GM23338 (cell line): ENCODE data around the gene NUDT15.

Experiments used
- CREB1 ChIP-seq: fragments of 250-450 bp; sonication (Bioruptor Pico); IDR thresholded peaks from 2 replicates; pipeline ENCODE4 v1.5.0; 2020; ENCODE audit warnings: low read depth, mild to moderate bottlenecking, moderate library complexity
- EZH2 ChIP-seq: fragments of 200-600 bp; sonication (generic); IDR thresholded peaks from one replicate; pipeline ENCODE4 v1.8.0; 2017; ENCODE audit warnings: antibody characterized with exemption, mild to moderate bottlenecking, low read depth; ENCODE audit not compliant: unreplicated experiment
- EZH2phosphoT487 ChIP-seq: fragments of 200-600 bp; sonication (generic); IDR thresholded peaks from one replicate; pipeline ENCODE4 v1.8.1; 2018; ENCODE audit warnings: antibody characterized with exemption; ENCODE audit not compliant: unreplicated experiment
- JUNB ChIP-seq: IDR thresholded peaks from one replicate; pipeline ENCODE4 v1.6.1; 2016; ENCODE audit warnings: antibody characterized with exemption; ENCODE audit not compliant: unreplicated experiment
- POLR2AphosphoS5 ChIP-seq: IDR thresholded peaks from 2 replicates; pipeline ENCODE4 v1.6.1; 2016; ENCODE audit warnings: antibody characterized with exemption, low read depth
- STAT1 ChIP-seq: IDR thresholded peaks from one replicate; pipeline ENCODE4 v1.6.1; 2016; ENCODE audit warnings: antibody characterized with exemption; ENCODE audit not compliant: unreplicated experiment
- ZNF114 ChIP-seq: fragments of 250-450 bp; sonication (Bioruptor Pico); IDR thresholded peaks from 2 replicates; pipeline ENCODE4 v1.5.0; 2020; ENCODE audit warnings: mild to moderate bottlenecking, moderate library complexity
- ZNF331 ChIP-seq: fragments of 250-450 bp; sonication (Bioruptor Pico); IDR thresholded peaks from 2 replicates; pipeline ENCODE4 v1.5.0; 2020; ENCODE audit warnings: low read depth, mild to moderate bottlenecking, moderate library complexity
- TF ChIP-seq, protein P1 (sequence below): IDR thresholded peaks from one replicate; pipeline ENCODE4 v1.6.1; 2018; ENCODE audit warnings: antibody characterized with exemption; ENCODE audit not compliant: unreplicated experiment
- TF ChIP-seq, protein P2 (sequence below), 2 experiments: fragments of 200-600 bp in 1 of 2; sonication (generic) in 1 of 2; conservative IDR thresholded peaks; 2 replicates each; pipeline versions ENCODE4 v1.5.1 to v1.6.1; 2016 to 2017; ENCODE audit warnings: antibody characterized with exemption in 2 of 2, low read depth in 2 of 2, mild to moderate bottlenecking in 2 of 2, moderate library complexity in 1 of 2
- TF ChIP-seq, protein P3 (sequence below): IDR thresholded peaks from 2 replicates; pipeline ENCODE4 v1.6.1; 2016; ENCODE audit warnings: antibody characterized with exemption

DNA sequence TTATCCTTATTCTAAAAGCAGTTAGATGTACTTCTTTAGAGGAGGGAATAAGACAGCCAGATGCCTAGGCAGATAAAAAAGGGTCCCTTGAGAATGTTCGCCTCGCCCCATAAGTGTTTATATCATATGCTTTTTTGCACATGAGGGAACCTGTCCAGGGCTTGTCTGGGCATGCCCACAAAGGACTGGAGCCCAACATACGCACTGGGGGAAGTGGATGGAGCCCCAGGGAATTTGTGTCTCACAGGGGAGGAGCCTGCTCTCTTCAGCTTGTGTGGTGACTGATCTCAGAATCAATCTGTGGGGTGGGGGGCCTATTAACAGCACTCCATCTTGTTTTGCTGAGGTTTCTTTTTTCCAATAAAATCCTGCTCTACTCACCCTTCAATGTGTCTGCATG lies 34.8 kb downstream of the NUDT15 start:
- TF ChIP-seq, protein P1, sequence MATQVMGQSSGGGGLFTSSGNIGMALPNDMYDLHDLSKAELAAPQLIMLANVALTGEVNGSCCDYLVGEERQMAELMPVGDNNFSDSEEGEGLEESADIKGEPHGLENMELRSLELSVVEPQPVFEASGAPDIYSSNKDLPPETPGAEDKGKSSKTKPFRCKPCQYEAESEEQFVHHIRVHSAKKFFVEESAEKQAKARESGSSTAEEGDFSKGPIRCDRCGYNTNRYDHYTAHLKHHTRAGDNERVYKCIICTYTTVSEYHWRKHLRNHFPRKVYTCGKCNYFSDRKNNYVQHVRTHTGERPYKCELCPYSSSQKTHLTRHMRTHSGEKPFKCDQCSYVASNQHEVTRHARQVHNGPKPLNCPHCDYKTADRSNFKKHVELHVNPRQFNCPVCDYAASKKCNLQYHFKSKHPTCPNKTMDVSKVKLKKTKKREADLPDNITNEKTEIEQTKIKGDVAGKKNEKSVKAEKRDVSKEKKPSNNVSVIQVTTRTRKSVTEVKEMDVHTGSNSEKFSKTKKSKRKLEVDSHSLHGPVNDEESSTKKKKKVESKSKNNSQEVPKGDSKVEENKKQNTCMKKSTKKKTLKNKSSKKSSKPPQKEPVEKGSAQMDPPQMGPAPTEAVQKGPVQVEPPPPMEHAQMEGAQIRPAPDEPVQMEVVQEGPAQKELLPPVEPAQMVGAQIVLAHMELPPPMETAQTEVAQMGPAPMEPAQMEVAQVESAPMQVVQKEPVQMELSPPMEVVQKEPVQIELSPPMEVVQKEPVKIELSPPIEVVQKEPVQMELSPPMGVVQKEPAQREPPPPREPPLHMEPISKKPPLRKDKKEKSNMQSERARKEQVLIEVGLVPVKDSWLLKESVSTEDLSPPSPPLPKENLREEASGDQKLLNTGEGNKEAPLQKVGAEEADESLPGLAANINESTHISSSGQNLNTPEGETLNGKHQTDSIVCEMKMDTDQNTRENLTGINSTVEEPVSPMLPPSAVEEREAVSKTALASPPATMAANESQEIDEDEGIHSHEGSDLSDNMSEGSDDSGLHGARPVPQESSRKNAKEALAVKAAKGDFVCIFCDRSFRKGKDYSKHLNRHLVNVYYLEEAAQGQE: no peak
- TF ChIP-seq, protein P2, sequence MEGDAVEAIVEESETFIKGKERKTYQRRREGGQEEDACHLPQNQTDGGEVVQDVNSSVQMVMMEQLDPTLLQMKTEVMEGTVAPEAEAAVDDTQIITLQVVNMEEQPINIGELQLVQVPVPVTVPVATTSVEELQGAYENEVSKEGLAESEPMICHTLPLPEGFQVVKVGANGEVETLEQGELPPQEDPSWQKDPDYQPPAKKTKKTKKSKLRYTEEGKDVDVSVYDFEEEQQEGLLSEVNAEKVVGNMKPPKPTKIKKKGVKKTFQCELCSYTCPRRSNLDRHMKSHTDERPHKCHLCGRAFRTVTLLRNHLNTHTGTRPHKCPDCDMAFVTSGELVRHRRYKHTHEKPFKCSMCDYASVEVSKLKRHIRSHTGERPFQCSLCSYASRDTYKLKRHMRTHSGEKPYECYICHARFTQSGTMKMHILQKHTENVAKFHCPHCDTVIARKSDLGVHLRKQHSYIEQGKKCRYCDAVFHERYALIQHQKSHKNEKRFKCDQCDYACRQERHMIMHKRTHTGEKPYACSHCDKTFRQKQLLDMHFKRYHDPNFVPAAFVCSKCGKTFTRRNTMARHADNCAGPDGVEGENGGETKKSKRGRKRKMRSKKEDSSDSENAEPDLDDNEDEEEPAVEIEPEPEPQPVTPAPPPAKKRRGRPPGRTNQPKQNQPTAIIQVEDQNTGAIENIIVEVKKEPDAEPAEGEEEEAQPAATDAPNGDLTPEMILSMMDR (conservative IDR thresholded peaks at IDR 0.05; ENCODE audit: low read depth in 2 of 2): no peak
- no peak for TF ChIP-seq POLR2AphosphoS5
- TF ChIP-seq STAT1: no peak
- no peak for TF ChIP-seq EZH2phosphoT487
- TF ChIP-seq ZNF114 (CRISPR knock-in tag): no peak
- no peak for TF ChIP-seq ZNF331
- TF ChIP-seq EZH2: no peak
- no peak for TF ChIP-seq CREB1 (CRISPR knock-in tag)
- TF ChIP-seq, protein P3, sequence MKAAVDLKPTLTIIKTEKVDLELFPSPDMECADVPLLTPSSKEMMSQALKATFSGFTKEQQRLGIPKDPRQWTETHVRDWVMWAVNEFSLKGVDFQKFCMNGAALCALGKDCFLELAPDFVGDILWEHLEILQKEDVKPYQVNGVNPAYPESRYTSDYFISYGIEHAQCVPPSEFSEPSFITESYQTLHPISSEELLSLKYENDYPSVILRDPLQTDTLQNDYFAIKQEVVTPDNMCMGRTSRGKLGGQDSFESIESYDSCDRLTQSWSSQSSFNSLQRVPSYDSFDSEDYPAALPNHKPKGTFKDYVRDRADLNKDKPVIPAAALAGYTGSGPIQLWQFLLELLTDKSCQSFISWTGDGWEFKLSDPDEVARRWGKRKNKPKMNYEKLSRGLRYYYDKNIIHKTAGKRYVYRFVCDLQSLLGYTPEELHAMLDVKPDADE: no peak
- no peak for TF ChIP-seq JUNB
